Activated CD4-positive, alpha-beta T cell treated with anti-CD3 and anti-CD28 coated beads, Interleukin-2, amount 50 U/mL, for 4 hours (primary cell): ENCODE data around the gene LMO3.

Source experiments
- DNase-seq, 2 experiments: peaks; one replicate each; pipeline ENCODE4 v3.0.0-alpha.2; 2020

LMO3 gene

GRCh38 chr12:16606117-16606200 is at the start of gene LMO3:
Gene LMO3 (minus strand): TSS chr12:16606162. CDS start chr12:16600860, 5,302 bp downstream.
- no peak for DNase-seq

- no peak for DNase-seq
These were observed 30.6 kb upstream of the LMO3 start for GRCh38 chr12:16636435-16637055.

GRCh38 chr12:16634786-16635185 is 28.8 kb upstream of the LMO3 start:
- DNase-seq = no peak

GRCh38 chr12:16626991-16627390 is 21.0 kb upstream of the LMO3 start:
- no peak for DNase-seq

DNA sequence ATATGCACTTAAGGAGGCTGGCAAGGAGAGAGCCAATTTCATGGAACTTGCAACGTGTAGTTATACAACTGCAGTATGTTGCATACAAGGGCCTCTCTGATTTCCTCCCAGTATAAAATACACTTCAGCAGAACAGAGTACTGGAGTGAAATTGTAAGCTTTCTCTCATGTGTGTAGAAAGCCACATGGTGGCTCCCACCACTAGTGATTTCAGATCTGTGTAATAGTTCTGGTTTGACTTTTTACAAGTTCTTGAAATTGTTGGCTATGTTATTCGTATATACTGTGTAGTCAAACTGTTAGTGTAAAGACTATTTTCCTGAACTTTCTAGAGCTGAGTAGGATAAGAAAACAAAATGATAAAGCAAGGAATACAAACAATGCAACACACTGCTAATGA is 16.4 kb upstream of the LMO3 start:
- no peak for DNase-seq

DNA sequence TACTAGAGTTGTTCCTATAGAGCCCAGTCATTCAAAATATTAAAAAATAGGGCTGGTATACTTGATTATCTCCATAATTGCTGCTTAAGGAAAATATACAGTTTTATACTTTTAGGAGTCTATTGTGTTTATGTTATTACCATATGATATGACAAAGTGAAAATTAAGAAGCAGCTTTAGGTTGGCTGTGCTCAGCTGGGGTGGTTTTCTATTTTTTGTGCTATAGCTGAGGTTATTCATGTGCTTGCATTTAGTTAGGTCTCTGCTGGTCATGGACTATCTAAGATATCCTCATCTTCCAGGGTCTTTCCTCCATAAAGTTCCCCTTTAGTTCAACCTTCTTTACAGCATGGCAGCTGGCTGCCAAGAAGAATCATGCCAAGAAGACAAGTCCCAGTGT is 13.6 kb upstream of the LMO3 start:
- DNase-seq = no peak

GRCh38 chr12:16618256-16618655 is 12.3 kb upstream of the LMO3 start:
- DNase-seq = no peak

GRCh38 chr12:16613199-16613598 is 7.2 kb upstream of the LMO3 start:
- no peak for DNase-seq

GRCh38 chr12:16612647-16613046 is 6.7 kb upstream of the LMO3 start:
- DNase-seq = no peak

GRCh38 chr12:16611146-16611545 is 5.2 kb upstream of the LMO3 start:
- DNase-seq = no peak

DNA sequence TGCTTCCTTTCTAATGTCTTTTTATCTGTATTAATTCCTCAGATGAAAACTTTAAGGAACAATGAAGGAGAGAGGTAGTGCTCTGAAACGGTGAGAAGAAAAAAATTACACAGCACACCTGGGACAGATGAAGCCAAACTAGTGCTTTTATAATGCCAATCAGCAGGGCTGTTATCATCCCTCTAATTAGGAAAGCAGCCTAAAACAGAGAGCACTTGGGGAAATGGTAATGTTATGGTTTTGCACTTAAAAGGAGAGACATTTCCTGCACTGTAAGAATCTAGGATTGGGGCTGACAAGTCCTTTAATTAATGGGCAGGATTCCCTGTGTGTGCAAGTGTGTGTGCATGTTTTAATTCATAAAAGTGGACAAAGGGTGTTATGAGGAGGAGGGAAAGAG is 4.8 kb upstream of the LMO3 start:
- DNase-seq = no peak

GRCh38 chr12:16610001-16610585 is 4.1 kb upstream of the LMO3 start:
- DNase-seq = no peak

GRCh38 chr12:16608946-16609539 is 3.1 kb upstream of the LMO3 start:
- no peak for DNase-seq

GRCh38 chr12:16607906-16608775 is 2.2 kb upstream of the LMO3 start:
- DNase-seq = no peak

GRCh38 chr12:16606991-16607390 is 1.0 kb upstream of the LMO3 start:
- no peak for DNase-seq

GRCh38 chr12:16606201-16606849 is 363 bp upstream of the LMO3 start:
- DNase-seq = no peak

GRCh38 chr12:16605642-16606116 is 283 bp downstream of the LMO3 start:
- no peak for DNase-seq

DNA sequence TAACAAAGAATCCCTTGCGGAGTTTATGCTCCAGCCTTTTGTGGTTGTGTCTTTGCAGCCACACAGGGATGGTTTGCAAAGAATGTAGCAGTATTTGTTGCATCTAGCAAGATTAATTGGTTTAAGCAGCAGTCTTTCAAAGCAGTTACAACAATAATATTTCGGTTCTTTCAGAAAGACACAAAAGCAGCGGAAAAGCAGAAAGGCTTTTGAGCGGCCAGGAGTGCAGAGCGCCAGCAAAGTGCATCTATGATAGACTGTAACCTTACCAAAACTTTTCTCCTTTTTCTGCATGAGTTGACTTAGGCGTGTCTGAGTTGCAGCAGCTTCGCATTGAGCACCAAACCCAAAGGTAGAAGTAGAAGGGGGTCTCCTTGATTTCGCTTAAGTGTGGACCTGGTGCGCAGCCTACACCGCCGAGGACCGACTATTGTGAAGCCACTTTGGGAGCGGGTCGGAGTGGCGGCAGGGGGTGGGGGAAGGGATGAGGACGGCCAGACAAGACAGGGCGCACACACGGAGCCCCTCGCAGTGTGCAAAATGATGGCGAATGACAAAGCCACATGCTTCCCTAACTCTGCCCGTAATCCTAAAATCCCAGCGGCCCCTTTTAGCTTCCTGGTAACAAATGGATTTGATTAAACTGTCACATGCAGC is 1.2 kb downstream of the LMO3 start:
- DNase-seq = no peak

DNA sequence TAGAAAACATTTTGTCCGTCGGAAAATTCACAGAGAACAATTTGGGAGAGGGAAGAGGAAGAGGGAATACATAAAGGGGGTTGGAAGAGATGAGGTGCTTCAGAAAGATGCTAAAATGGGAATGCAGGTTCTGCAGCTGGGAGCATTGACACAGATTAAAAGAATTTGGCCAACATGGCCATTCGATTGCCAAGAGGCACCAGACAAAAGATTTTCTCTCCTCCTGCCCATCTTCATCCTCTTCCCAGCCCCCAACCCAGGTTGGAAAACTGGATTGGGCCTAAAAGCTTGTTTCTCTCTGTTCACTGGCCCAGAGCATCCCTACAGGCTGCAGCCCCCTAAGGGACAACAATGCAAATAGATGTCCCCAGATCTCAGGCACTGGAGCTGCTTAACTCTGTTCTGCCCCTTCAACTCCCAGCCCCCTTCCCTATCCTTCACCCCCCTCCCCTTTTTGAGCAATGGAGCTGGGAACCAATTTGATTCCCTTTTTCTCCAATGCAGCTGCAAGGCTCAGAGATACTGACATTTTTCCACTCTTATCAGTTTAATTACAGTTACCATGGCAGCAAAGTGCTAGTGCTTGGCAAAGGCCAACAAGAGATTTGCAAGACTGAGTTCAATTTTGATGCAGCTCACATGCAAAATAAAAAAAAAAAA is 1.9 kb downstream of the LMO3 start:
- no peak for DNase-seq

DNA sequence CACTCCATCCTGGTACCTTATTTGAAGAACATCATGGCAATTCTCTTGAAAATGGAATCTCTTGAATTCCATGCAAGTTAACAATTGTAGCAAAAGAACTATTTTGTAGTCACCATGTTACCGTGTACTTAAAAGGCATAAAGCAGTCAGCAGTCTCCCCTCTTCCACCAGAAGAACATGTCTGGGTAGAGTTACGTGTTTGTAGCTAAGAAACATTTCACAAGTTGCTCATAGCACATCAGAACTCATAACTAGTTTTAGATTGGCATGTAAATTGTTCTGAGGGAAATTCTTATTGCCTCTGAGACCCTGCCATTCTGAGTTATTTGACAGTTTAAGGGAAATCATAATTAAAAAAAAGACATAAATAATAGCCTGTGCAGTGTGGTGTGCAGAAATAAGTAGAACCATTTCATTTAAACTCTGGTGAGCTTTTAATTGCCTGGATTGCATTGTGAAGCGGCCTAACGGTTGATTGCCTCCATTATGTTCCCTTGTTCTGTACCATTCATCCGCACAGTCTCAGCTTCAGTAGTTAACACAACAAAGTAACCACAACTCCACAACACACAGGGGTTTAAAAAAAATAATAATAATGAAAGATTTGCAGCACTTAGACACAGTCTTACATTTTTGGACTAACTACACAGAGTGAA is 2.6 kb downstream of the LMO3 start:
- DNase-seq = no peak

- DNase-seq = no peak
These were observed 3.5 kb downstream of the LMO3 start for GRCh38 chr12:16602412-16602811.

GRCh38 chr12:16600525-16600924 is 5.4 kb downstream of the LMO3 start:
- DNase-seq = no peak
